GM12892 (cell line): ENCODE measurements around the gene SOX18.

Experiments
- POLR2A ChIP-seq: IDR thresholded peaks from 2 replicates; pipeline ENCODE4 v1.6.1; 2011; ENCODE audit warnings: low read depth, low read length, control low read depth
- TAF1 ChIP-seq: IDR thresholded peaks from 2 replicates; pipeline ENCODE4 v1.6.1; 2011; ENCODE audit warnings: low read depth, mild to moderate bottlenecking, control low read depth, low read length, borderline replicate concordance

GRCh38 chr20:64056639-64056888 lies 7.1 kb upstream of the SOX18 start:
- no peak for TF ChIP-seq TAF1
- TF ChIP-seq POLR2A: no peak
